Cerebellar cortex (tissue), 1 donor: ENCODE measurements around the gene DNMT1.
"Not testable (repeated sequence)": the region's sequence is repeated elsewhere in the genome, so short reads cannot be mapped to it uniquely, and the experiment has no call there.

Experiments used
- DNase-seq: peaks from one replicate; pipeline ENCODE4 v3.0.0-alpha.2; 2015; ENCODE audit warnings: low spot score

Gene DNMT1

DNA sequence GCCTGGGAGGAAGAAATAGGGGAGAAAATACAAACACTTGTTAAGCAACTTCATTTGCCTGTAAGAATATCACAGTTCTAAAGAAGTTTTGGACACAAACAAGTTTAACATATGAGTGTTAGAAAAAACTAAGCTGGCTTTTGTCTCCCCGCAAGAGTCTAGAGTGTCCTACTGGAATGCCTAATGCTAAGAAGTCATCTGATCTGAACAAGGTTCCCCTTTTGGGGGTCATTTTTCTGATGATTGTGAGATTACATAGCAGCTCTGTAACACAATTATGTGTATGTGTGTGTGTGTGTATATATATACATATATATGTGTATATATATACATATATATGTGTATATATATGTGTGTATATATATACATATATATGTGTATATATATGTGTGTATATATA lies 12.7 kb downstream of the DNMT1 start:
- no peak for DNase-seq

GRCh38 chr19:10180459-10180858 lies 14.3 kb downstream of the DNMT1 start:
- DNase-seq: no peak

DNA sequence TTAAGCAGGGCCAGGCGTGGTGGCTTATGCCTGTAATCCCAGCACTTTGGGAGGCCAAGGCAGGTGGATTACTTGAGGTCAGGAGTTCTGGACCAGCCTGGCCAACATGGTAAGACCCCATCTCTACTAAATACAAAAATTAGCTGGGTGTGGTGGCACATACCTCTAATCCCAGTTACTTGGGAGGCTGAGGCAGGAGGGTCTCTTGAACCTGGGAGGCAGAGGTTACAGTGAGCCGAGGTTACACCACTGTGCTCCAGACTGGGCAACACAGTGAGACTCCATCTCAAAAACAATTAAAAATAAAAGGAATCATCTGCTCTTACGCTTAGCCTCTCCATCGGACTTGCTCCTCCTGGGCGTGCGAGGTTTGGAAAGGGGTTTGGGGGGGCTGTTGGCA lies 14.7 kb downstream of the DNMT1 start:
- not testable (repeated sequence) for DNase-seq

GRCh38 chr19:10173527-10173926 lies 21.2 kb downstream of the DNMT1 start:
- no peak for DNase-seq

GRCh38 chr19:10168386-10168948 lies 26.3 kb downstream of the DNMT1 start:
- no peak for DNase-seq

DNA sequence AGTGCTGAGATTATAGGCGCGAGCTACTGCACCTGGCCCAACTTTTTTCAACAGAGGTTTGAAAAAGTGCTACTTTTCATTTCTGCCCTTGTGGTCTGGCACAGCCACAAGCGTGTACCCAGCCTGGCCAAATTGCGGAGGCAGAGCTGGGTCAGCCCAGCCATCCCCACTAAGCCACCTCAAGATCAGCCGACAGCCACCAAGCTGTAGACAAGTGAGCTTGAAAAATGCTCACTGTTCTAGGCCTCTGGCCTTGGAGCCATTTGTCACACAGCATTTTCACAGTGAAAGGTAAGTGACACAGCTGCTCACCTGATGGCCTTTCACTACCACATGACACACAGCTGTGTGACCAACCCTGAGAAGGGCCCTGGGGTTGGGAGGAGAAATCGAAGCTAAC lies 27.3 kb downstream of the DNMT1 start:
- DNase-seq: no peak

- DNase-seq: not testable (repeated sequence)
These were observed 28.3 kb downstream of the DNMT1 start for GRCh38 chr19:10166501-10166900.

GRCh38 chr19:10166046-10166445 lies 28.7 kb downstream of the DNMT1 start:
- DNase-seq: no peak

DNA sequence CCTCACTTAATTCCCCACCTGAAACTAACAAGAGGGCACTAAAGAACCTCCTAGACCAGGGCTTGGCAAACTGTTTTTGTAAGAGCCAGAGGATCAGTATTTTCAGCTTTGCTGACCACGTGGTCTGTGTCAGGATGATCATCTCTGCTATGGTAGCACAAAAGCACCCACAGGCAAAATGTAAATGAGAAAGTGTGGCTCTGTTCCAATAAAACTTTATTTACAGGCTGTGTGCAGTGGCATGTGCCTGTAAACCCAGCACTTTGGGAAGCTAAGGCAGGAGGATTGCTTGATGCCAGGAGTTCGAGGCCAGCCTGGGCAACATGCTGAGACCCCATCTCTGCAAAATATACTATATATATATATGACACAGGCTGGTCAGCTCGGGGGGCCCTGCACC lies 31.2 kb downstream of the DNMT1 start:
- DNase-seq: no peak

GRCh38 chr19:10159610-10160009 lies 35.1 kb downstream of the DNMT1 start:
- DNase-seq: no peak

DNA sequence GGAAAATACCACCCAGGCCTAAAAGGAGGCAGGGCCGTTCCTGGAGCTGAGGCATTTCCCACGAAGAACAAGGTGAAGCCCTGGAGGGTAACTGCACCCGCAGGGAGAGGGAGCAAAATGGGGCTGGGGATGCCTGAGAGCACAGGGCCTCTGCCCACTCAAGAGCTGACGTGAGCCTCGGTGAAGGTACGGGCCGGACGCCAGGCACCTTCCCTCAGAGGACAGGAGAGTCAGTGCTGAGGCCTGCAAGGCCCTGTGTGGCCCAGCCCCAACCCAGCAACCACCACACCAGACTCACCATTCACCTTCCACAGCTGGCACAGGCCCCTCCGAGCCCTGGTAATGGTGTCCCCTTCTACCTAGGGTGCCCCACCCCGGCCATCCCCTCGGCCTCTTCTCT lies 36.3 kb downstream of the DNMT1 start:
- no peak for DNase-seq

DNA sequence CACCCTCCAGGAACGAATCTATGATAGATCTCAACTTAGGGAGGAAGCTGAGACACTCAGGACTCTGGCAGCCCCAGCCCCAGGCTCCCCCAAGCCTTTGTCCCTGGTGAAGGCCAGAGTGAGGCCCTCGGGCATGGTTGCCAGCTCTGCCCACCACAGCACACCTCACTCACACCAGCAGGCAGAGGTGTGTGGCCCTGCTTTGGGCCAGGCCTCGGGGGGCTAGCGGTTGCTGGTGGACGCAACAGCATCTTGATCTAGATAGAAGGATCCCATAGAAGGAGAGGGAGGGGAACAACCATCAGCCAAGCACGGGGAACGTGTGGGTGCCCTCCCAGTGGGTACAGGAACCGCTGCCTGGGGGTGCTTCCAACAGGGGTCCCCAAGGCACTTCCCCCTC lies 36.7 kb downstream of the DNMT1 start:
- no peak for DNase-seq

DNA sequence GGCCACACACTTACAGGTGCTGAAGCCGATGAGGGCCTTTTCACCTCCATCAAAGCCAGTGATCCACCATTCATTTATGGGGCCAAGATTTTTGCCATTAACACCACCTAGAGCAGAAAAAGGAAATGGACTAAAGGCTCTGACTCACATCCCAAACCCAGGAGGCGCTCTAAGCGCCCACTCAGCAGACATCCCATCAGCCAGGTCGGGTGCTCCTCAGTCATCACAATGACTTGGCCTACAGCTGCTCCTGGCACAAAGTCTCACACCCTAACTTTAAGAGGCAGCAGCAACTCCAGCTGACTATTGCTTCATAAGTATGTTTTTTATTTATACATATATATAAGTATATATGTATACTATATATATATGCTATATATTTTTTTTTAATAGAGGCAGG lies 38.9 kb downstream of the DNMT1 start:
- no peak for DNase-seq

DNA sequence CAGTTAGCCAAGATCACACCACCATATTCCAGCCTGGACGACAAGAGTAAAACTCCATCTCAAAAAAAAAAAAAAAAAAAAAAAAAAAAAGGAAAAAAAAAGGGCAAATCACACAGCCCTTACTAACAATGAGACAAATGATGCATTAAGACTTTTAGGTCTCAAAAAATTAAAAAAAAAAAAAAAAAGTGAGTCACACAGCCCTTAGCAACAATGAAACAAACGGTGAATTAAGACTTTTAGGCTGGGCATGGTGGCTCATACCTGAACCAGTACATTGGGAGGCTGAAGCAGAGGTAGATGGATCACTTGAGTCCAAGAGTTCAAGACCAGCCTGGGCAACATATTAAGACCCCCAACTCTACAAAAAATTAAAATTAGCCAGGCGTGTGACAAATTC lies 42.7 kb downstream of the DNMT1 start:
- no peak for DNase-seq

GRCh38 chr19:10151521-10151920 lies 43.2 kb downstream of the DNMT1 start:
- DNase-seq: peak; percentile 87

DNA sequence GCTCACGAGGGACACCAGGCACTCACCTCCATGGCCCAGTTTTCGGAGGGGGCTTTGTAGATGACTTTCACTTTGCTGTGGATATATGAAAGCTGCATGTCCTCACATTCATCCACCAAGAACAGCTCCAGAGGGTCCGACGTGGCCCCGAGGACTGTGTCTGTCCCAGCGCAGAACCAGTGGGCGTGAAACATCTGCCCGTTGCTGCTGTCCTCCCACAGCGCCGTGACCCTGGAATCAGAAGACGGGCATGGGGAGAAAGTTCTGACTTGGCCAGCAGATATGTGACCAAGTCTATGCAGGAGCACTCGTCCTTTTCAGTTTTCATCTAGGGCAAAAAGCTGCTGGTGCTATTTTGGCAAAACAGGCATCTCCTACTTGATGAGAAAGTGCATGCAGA lies 45.3 kb downstream of the DNMT1 start:
- no peak for DNase-seq

DNA sequence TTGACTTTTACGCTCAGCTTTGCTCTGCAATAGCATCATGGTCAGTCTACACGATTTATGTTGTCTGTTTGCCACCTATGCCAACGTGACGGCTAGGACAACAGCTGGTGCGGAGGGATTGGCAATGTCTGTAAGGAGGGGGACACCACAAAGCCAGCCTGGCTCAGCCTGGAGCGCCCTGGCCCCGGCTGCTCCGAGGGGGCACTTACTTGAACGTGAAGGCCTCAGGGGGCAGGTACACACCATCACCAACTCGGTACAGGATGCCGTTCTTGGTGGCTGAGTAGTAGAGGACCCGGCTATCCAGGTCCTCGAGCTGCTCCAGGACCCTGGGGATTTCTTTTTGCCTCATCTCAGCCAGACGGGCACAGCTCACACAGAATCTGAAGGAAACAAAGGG lies 48.6 kb downstream of the DNMT1 start:
- DNase-seq: no peak

- no peak for DNase-seq
These were observed 49.7 kb downstream of the DNMT1 start for GRCh38 chr19:10145031-10145430.

DNA sequence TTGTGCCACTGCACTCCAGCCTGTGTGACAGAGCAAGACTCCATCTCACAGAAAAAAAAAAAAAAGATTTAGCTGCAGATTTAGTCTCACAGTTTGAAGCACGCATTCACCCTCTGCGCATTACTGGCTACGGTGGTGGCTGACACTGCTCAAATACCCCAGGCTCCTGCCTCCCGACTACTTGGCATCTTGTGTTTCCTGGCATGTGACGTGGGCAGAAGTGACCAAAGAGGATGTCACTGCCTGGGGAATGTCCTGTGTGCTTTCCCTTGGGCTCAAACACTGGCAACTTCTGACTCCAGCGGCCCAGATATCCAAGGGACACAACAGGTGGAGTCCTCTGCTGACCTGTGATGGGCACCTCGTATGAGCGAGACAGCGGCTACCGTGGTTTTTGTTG lies 50.4 kb downstream of the DNMT1 start:
- no peak for DNase-seq

- DNase-seq: no peak
These were observed 51.1 kb downstream of the DNMT1 start for GRCh38 chr19:10143681-10144080.

GRCh38 chr19:10142701-10143375 lies 51.9 kb downstream of the DNMT1 start:
- DNase-seq: no peak

GRCh38 chr19:10141973-10142372 lies 52.8 kb downstream of the DNMT1 start:
- no peak for DNase-seq

DNA sequence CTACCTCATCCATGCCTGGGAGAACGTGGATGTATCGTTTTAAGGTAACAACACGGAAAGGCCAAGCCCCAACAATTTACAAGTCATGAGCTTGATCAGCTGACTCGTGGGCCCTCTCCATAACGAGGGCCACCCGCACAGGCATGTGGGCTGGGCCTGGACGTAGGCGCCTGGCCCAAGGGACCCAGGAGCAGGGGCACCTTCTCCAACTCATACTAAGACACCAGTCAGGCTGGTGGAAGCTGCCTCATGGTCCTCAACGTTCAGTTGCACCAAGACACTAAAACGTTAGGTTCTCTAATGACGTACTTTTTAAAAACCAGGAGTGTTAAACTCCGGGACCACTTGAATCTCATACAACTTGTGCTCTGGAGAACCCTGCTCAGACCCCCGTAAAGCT lies 53.3 kb downstream of the DNMT1 start:
- no peak for DNase-seq

DNA sequence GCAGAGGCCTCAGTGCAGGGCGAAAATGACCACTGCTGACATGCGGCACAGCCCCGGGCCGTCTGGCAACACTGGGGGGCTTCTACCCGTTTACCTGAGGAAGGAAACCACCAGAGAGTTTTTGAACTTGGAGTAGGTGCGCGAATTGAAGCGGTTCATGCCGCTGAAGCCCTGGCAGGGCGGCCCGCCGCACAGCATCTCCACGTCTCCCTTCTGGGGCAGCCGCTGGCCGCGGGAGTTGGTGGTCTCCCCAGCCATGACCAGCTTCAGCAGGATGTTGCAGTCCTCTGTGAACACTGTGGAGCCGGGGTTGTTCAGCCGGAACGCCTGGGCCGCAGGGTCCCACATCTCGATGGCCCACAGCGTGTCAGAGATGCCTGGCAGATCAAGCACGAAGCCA lies 54.8 kb downstream of the DNMT1 start:
- no peak for DNase-seq
